GM18508 (cell line): ENCODE measurements around the gene NAXE.
"Not testable (repeated sequence)": the region's sequence is repeated elsewhere in the genome, so short reads cannot be mapped to it uniquely, and the experiment has no call there.

ENCODE experiments used
- ATAC-seq: cut with Tn5 transposase; IDR thresholded peaks from one replicate; pipeline ENCODE4 v1.9.1; 2021; ENCODE audit warnings: moderate number of reproducible peaks; ENCODE audit not compliant: insufficient read depth, unreplicated experiment

NAXE gene

GRCh38 chr1:156618853-156619581, 27.4 kb downstream of the NAXE start, which contains the start of gene HAPLN2:
HAPLN2 (plus strand) TSS chr1:156619415; CDS start chr1:156623491, 4,076 bp downstream.
- ATAC-seq = no peak

GRCh38 chr1:156619582-156619955, 28.0 kb downstream of the NAXE start:
- no peak for ATAC-seq

GRCh38 chr1:156622581-156623297, 31.2 kb downstream of the NAXE start:
- no peak for ATAC-seq

GRCh38 chr1:156623946-156624813, 32.6 kb downstream of the NAXE start:
- ATAC-seq = no peak

- ATAC-seq = no peak
These were observed 33.3 kb downstream of the NAXE start for GRCh38 chr1:156624814-156625435.

- no peak for ATAC-seq
These were observed 34.0 kb downstream of the NAXE start for GRCh38 chr1:156625436-156626078.

GRCh38 chr1:156626079-156626438, 34.5 kb downstream of the NAXE start:
- ATAC-seq = no peak

- no peak for ATAC-seq
These were observed 35.8 kb downstream of the NAXE start for GRCh38 chr1:156627313-156627880.

GRCh38 chr1:156629823-156630449, 38.4 kb downstream of the NAXE start:
- no peak for ATAC-seq

GRCh38 chr1:156631152-156631551, 39.6 kb downstream of the NAXE start:
- not testable (repeated sequence) for ATAC-seq

GRCh38 chr1:156632355-156632754, 40.8 kb downstream of the NAXE start:
- no peak for ATAC-seq

GRCh38 chr1:156638189-156638985, 46.8 kb downstream of the NAXE start:
- no peak for ATAC-seq

GRCh38 chr1:156639601-156640101, 48.1 kb downstream of the NAXE start:
- no peak for ATAC-seq

GRCh38 chr1:156640842-156641706, 49.5 kb downstream of the NAXE start:
- no peak for ATAC-seq

- ATAC-seq = no peak
These were observed 50.2 kb downstream of the NAXE start, which contains the start of gene BCAN for GRCh38 chr1:156641761-156642264. BCAN (plus strand) TSS chr1:156642117; CDS start chr1:156646055, 3,938 bp downstream.

GRCh38 chr1:156642265-156643048, 50.9 kb downstream of the NAXE start:
- ATAC-seq = no peak
